HepG2 (cell line): ENCODE measurements around the gene GNL2. TPM values are rescaled to one million over a fixed set of nuclear protein-coding genes. Genes with fewer than 3 reads are reported as not detected.

ENCODE experiments used
- FOXA3 ChIP-seq: IDR thresholded peaks from 2 replicates; pipeline ENCODE4 v1.6.1; 2016; ENCODE audit warnings: missing genetic modification reagents, missing compliant biosample characterization
- GRHL1 ChIP-seq: sonication (generic); formaldehyde crosslinking; conservative IDR thresholded peaks from 2 replicates; pipeline ENCODE4 v1.8.0; 2022; ENCODE audit warnings: missing genetic modification reagents
- HCFC1 ChIP-seq: fragments of 150-350 bp; IDR thresholded peaks from 2 replicates; pipeline ENCODE4 v1.6.1; 2014; ENCODE audit warnings: low read depth, low read length
- KMT2B ChIP-seq: IDR thresholded peaks from 2 replicates; pipeline ENCODE4 v1.6.1; 2016; ENCODE audit warnings: missing genetic modification reagents, missing compliant biosample characterization
- NCOR1 ChIP-seq: fragments of 200-600 bp; sonication (generic); IDR thresholded peaks from 2 replicates; pipeline ENCODE4 v1.7.0; 2017; ENCODE audit warnings: antibody characterized with exemption, low read length, borderline replicate concordance
- RBM39 ChIP-seq: fragments of 200-400 bp; formaldehyde crosslinking; IDR thresholded peaks from one replicate; pipeline ENCODE4 v1.6.1; 2018; ENCODE audit warnings: antibody characterized with exemption, mild to moderate bottlenecking, low read depth, low read length; ENCODE audit not compliant: poor library complexity, severe bottlenecking
- RXRA ChIP-seq: sonication (generic); formaldehyde crosslinking; IDR thresholded peaks from 2 replicates; pipeline ENCODE4 v1.5.1; 2020; ENCODE audit warnings: missing genetic modification reagents
- SMAD3 ChIP-seq: sonication (generic); formaldehyde crosslinking; IDR thresholded peaks from 2 replicates; pipeline ENCODE4 v1.4.0; 2020; ENCODE audit warnings: missing genetic modification reagents
- SP1 ChIP-seq, 2 experiments: fragments of 450-650 bp in 1 of 2; sonication (generic) in 1 of 2; formaldehyde crosslinking in 1 of 2; IDR thresholded peaks; 2 replicates each; pipeline versions ENCODE4 v1.4.0 to v1.6.1; 2016 to 2020; ENCODE audit warnings: missing genetic modification reagents in 1 of 2
- SP4 ChIP-seq: sonication (generic); formaldehyde crosslinking; IDR thresholded peaks from 2 replicates; pipeline ENCODE4 v1.8.1; 2023; ENCODE audit warnings: mild to moderate bottlenecking, missing genetic modification reagents
- THRA ChIP-seq: sonication (generic); formaldehyde crosslinking; IDR thresholded peaks from 2 replicates; pipeline ENCODE4 v1.4.0; 2020; ENCODE audit warnings: missing genetic modification reagents, borderline replicate concordance
- ZBTB33 ChIP-seq: sonication (generic); formaldehyde crosslinking; IDR thresholded peaks from 2 replicates; pipeline ENCODE4 v1.4.0; 2020; ENCODE audit warnings: missing genetic modification reagents
- polyA plus RNA-seq, 8 experiments: library from polyadenylated mRNA; depleted of rRNA in 3 of 8; stranded (reverse) in 7 of 8; unstranded in 1 of 8; fragments of >200 nt; fragmentation: Illumina TruSeq in 4 of 8; extraction: Trizol in 4 of 8; gene quantifications; 2 replicates each; pipeline versions ENCODE4 v1.2.1 to v1.2.3, GENCODE V29; 2011 to 2016; ENCODE audit warnings: low read depth in 4 of 8, missing spikeins in 1 of 8, mixed read lengths in 1 of 8; ENCODE audit not compliant: insufficient read depth in 1 of 8
- total RNA-seq, 5 experiments: library from RNA; depleted of rRNA; stranded (reverse); fragments of >200 nt; fragmentation: Illumina TruSeq; extraction: Trizol; gene quantifications; 2 replicates each; pipeline ENCODE4 v1.2.3, GENCODE V29; 2016; ENCODE audit warnings: low read depth in 1 of 5
- TF ChIP-seq, protein P1 (sequence below): sonication (generic); formaldehyde crosslinking; IDR thresholded peaks from 2 replicates; pipeline ENCODE4 v1.5.1; 2020; ENCODE audit warnings: missing genetic modification reagents, mild to moderate bottlenecking, borderline replicate concordance
- TF ChIP-seq, protein P2 (sequence below), 2 experiments: fragments of 450-650 bp in 1 of 2; sonication (generic) in 1 of 2; formaldehyde crosslinking; IDR thresholded peaks; 2 replicates each; pipeline versions ENCODE4 v1.5.0 to v1.8.0; 2020 to 2022; ENCODE audit warnings: mild to moderate bottlenecking in 1 of 2, missing genetic modification reagents in 1 of 2
- TF ChIP-seq, protein P3 (sequence below): sonication (generic); formaldehyde crosslinking; conservative IDR thresholded peaks from 2 replicates; pipeline ENCODE4 v1.8.0; 2022; ENCODE audit warnings: mild to moderate bottlenecking, moderate library complexity, missing genetic modification reagents
- TF ChIP-seq, protein P4 (sequence below): sonication (generic); formaldehyde crosslinking; IDR thresholded peaks from 2 replicates; pipeline ENCODE4 v1.4.0; 2020; ENCODE audit warnings: low read depth, mild to moderate bottlenecking, missing genetic modification reagents

GNL2 gene
- total and polyA plus RNA-seq, 2 of the 13 experiments (the other 11 are each of a cell fraction or from before 2014, with no cell fraction given) = 32.1 to 72.1 TPM

DNA sequence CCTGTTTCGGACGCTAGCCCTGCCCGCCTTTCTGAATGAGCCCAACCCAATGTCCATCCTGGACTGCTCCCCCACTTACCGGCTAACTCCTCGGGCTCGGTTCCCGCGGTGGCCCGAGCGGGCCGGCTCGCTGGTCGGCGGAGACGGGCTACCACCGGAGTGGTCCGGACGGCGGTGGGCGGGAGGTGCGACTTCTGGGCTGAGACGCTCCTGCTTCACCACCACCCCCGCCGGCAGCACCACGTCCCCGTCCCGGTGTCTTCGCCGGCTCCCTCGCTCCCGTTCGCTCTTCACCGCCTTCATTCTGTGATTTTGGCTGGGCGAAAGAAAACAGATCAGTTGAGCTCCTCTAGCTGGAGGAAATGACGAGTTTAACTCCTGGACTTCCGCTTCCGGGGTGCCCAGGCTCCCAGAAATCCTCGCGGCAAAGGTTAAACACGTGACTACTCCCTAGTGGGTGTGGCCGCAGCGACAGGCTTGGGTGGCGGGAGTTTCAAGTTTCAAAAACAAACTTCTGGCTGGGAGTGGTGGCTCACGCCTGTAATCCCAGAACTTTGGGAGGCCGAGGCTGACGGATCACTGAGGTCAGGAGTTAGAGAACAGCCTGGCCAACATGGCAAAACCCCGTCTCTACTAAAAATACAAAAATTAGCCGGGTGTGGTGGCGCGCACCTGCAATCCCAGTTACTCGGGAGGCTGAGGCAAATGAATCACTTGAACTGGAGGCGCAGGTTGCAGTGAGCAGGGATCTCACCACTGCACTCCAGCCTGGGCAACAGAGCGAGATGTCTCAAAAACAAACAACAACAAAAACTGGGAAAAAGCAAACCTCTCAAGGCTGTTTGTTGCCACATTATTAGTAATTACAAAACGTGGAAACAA is 41.6 kb downstream of the GNL2 start, which contains the start of gene SNIP1 (continued):
- TF ChIP-seq, protein P1, sequence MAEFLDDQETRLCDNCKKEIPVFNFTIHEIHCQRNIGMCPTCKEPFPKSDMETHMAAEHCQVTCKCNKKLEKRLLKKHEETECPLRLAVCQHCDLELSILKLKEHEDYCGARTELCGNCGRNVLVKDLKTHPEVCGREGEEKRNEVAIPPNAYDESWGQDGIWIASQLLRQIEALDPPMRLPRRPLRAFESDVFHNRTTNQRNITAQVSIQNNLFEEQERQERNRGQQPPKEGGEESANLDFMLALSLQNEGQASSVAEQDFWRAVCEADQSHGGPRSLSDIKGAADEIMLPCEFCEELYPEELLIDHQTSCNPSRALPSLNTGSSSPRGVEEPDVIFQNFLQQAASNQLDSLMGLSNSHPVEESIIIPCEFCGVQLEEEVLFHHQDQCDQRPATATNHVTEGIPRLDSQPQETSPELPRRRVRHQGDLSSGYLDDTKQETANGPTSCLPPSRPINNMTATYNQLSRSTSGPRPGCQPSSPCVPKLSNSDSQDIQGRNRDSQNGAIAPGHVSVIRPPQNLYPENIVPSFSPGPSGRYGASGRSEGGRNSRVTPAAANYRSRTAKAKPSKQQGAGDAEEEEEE (CRISPR knock-in tag) = no peak
- TF ChIP-seq GRHL1 (CRISPR knock-in tag) (no peak), THRA (peak; percentile 66; the same call in 1 of the 2 replicates), SP4 (CRISPR knock-in tag) (peak; percentile 56), FOXA3 (CRISPR knock-in tag) (peak; percentile 10; the same call in 1 of the 2 replicates), NCOR1 (peak; percentile 13; the same call in 1 of the 2 replicates), KMT2B (CRISPR knock-in tag) (peak; percentile 87), HCFC1 (peak; percentile 73), RBM39 (peak; percentile 54), SMAD3 (0 out of 2 replicates have a peak, but pooled peaks have one; percentile 33), SP1 (IDR thresholded peaks at IDR 0.05) (no peak), SP1 (CRISPR knock-in tag; IDR thresholded peaks at IDR 0.05) (peak; percentile 90), RXRA (CRISPR knock-in tag) (peak; percentile 38; the same call in 1 of the 2 replicates), ZBTB33 (CRISPR knock-in tag) (no peak)
- TF ChIP-seq, protein P2, sequence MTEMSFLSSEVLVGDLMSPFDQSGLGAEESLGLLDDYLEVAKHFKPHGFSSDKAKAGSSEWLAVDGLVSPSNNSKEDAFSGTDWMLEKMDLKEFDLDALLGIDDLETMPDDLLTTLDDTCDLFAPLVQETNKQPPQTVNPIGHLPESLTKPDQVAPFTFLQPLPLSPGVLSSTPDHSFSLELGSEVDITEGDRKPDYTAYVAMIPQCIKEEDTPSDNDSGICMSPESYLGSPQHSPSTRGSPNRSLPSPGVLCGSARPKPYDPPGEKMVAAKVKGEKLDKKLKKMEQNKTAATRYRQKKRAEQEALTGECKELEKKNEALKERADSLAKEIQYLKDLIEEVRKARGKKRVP (CRISPR knock-in tag; IDR thresholded peaks at IDR 0.05) = 0 out of 4 replicates have a peak, but pooled peaks of 1 of the 2 experiments have one; percentile 14
- TF ChIP-seq, protein P3, sequence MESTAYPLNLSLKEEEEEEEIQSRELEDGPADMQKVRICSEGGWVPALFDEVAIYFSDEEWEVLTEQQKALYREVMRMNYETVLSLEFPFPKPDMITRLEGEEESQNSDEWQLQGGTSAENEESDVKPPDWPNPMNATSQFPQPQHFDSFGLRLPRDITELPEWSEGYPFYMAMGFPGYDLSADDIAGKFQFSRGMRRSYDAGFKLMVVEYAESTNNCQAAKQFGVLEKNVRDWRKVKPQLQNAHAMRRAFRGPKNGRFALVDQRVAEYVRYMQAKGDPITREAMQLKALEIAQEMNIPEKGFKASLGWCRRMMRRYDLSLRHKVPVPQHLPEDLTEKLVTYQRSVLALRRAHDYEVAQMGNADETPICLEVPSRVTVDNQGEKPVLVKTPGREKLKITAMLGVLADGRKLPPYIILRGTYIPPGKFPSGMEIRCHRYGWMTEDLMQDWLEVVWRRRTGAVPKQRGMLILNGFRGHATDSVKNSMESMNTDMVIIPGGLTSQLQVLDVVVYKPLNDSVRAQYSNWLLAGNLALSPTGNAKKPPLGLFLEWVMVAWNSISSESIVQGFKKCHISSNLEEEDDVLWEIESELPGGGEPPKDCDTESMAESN (CRISPR knock-in tag) = peak; percentile 77; the same call in 1 of the 2 replicates
- TF ChIP-seq, protein P4, sequence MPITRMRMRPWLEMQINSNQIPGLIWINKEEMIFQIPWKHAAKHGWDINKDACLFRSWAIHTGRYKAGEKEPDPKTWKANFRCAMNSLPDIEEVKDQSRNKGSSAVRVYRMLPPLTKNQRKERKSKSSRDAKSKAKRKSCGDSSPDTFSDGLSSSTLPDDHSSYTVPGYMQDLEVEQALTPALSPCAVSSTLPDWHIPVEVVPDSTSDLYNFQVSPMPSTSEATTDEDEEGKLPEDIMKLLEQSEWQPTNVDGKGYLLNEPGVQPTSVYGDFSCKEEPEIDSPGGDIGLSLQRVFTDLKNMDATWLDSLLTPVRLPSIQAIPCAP (CRISPR knock-in tag) = no peak
